H1 (cell line): ENCODE results near the gene GOLGA2. TPM values are rescaled to one million over a fixed set of nuclear protein-coding genes. Genes with fewer than 3 reads are reported as not detected.

Source experiments
- CTCF ChIA-PET: fragments of 300-600 bp; sonication (Branson Sonifier 250); formaldehyde crosslinking; loops from one replicate; lab custom pipeline; 2021; ENCODE audit not compliant: partially characterized antibody; lab: Charles Lee
- POLR2A ChIA-PET: fragments of 300-600 bp; sonication (Branson Sonifier 250); formaldehyde crosslinking; loops from one replicate; lab custom pipeline; 2021; ENCODE audit warnings: inconsistent platforms; ENCODE audit not compliant: partially characterized antibody; lab: Charles Lee
- DNase-seq, 2 experiments: peaks; one replicate each; pipeline versions ENCODE4 v3.0.0 to v3.0.0-alpha.2; 2010 to 2022; ENCODE audit warnings: low spot score in 2 of 2, low read depth in 1 of 2, mixed read lengths in 1 of 2
- FAIRE-seq: peaks from 2 replicates; lab custom pipeline; 2011; peaks lifted over from hg19 to GRCh38; lab: Jason Lieb, UNC
- H2AFZ ChIP-seq: 2 replicates; pipeline ENCODE4 v1.8.1; 2012; ENCODE audit warnings: low read length, inconsistent platforms
- H2AK5ac ChIP-seq: 2 replicates; pipeline ENCODE4 v1.6.1; 2013; ENCODE audit warnings: low read depth, low read length
- H2BK120ac ChIP-seq: replicated peaks from 2 replicates; pipeline ENCODE3; 2013; ENCODE audit warnings: low read depth, low read length, inconsistent platforms
- H2BK12ac ChIP-seq: 2 replicates; pipeline ENCODE4 v1.6.1; 2013; ENCODE audit warnings: low read depth, low read length
- H2BK15ac ChIP-seq: 2 replicates; pipeline ENCODE4 v1.6.1; 2013; ENCODE audit warnings: low read length
- H2BK20ac ChIP-seq: 2 replicates; pipeline ENCODE4 v1.6.1; 2013; ENCODE audit warnings: low read length
- H2BK5ac ChIP-seq: 2 replicates; pipeline ENCODE4 v1.6.1; 2013; ENCODE audit warnings: low read depth, low read length
- H3K14ac ChIP-seq: 2 replicates; pipeline ENCODE4 v1.6.1; 2013; ENCODE audit warnings: inconsistent platforms; ENCODE audit not compliant: insufficient read length
- H3K18ac ChIP-seq: 2 replicates; pipeline ENCODE4 v1.6.1; 2013; ENCODE audit warnings: low read length; ENCODE audit errors: extremely low read depth
- H3K23ac ChIP-seq: 2 replicates; pipeline ENCODE4 v1.6.1; 2013; ENCODE audit warnings: inconsistent platforms; ENCODE audit not compliant: insufficient read length
- H3K23me2 ChIP-seq: 2 replicates; pipeline ENCODE4 v1.6.1; 2013; ENCODE audit warnings: low read depth, low read length
- H3K27ac ChIP-seq: 2 replicates; pipeline ENCODE4 v1.6.1; 2011; ENCODE audit warnings: low read depth, low read length, inconsistent platforms
- H3K27me3 ChIP-seq, 4 experiments: replicated peaks in 1 of 4; 1 replicate in 1 of 4; 2 replicates in 3 of 4; pipeline versions ENCODE4 v1.6.1 to v1.8.1; 2011 to 2013; ENCODE audit warnings: low read length in 3 of 4, mild to moderate bottlenecking in 3 of 4, inconsistent platforms in 2 of 4, mixed read lengths in 2 of 4, moderate library complexity in 1 of 4; ENCODE audit not compliant: control insufficient read depth in 3 of 4, insufficient read depth in 3 of 4; ENCODE audit errors: extremely low read depth in 1 of 4
- H3K36me3 ChIP-seq, 4 experiments: 2 replicates each; pipeline versions ENCODE4 v1.6.1 to v1.8.1; 2011 to 2013; ENCODE audit warnings: mild to moderate bottlenecking in 4 of 4, low read length in 3 of 4, moderate library complexity in 2 of 4, control low read depth in 1 of 4, inconsistent platforms in 1 of 4; ENCODE audit not compliant: insufficient read depth in 4 of 4, control insufficient read depth in 2 of 4
- H3K4ac ChIP-seq: replicated peaks from 2 replicates; pipeline ENCODE3; 2013; ENCODE audit warnings: low read length, low read depth, mixed read lengths, inconsistent platforms; ENCODE audit not compliant: insufficient read length
- H3K4me1 ChIP-seq, 4 experiments: replicated peaks in 1 of 4; 1 replicate in 1 of 4; 2 replicates in 3 of 4; pipeline versions ENCODE4 v1.6.1 to v1.8.1; 2011 to 2013; ENCODE audit warnings: low read length in 3 of 4, inconsistent platforms in 2 of 4, mixed read lengths in 1 of 4; ENCODE audit not compliant: insufficient read depth in 4 of 4, control insufficient read depth in 3 of 4
- H3K4me2 ChIP-seq, 2 experiments: 2 replicates each; pipeline versions ENCODE4 v1.6.1 to v1.8.1; 2011 to 2013; ENCODE audit warnings: low read depth in 2 of 2, low read length in 2 of 2, control low read depth in 1 of 2, inconsistent platforms in 1 of 2, mild to moderate bottlenecking in 1 of 2; ENCODE audit not compliant: insufficient read depth in 1 of 2
- H3K4me3 ChIP-seq, 4 experiments: fragments of 200-600, 300-600 bp in 1 of 4; sonication (generic), shearing (Covaris generic), sonication (Bioruptor Twin) in 1 of 4; 2 replicates each; pipeline versions ENCODE4 v1.5.1 to v1.8.1; 2011 to 2016; ENCODE audit warnings: low read length in 4 of 4, low read depth in 3 of 4, control low read depth in 2 of 4, inconsistent platforms in 2 of 4, mild to moderate bottlenecking in 2 of 4, mixed read lengths in 1 of 4, moderate library complexity in 1 of 4; ENCODE audit not compliant: insufficient read depth in 2 of 4; ENCODE audit errors: extremely low read depth in 1 of 4
- H3K56ac ChIP-seq: replicated peaks from 2 replicates; pipeline ENCODE3; 2013; ENCODE audit warnings: low read depth, mild to moderate bottlenecking, mixed read lengths, low read length, inconsistent platforms; ENCODE audit not compliant: insufficient read length
- H3K79me1 ChIP-seq: 2 replicates; pipeline ENCODE4 v1.6.1; 2013; ENCODE audit warnings: low read depth, low read length, control low read depth
- H3K79me2 ChIP-seq, 2 experiments: 2 replicates each; pipeline versions ENCODE4 v1.6.1 to v1.8.1; 2012 to 2013; ENCODE audit warnings: low read length in 2 of 2, mild to moderate bottlenecking in 2 of 2, inconsistent platforms in 1 of 2; ENCODE audit not compliant: insufficient read depth in 2 of 2, control insufficient read depth in 1 of 2
- H3K9ac ChIP-seq, 4 experiments: replicated peaks in 1 of 4; 1 replicate in 1 of 4; 2 replicates in 3 of 4; pipeline versions ENCODE4 v1.6.1 to v1.8.1; 2011 to 2013; ENCODE audit warnings: low read depth in 3 of 4, low read length in 3 of 4, control low read depth in 2 of 4, mild to moderate bottlenecking in 2 of 4, moderate library complexity in 2 of 4, inconsistent platforms in 1 of 4; ENCODE audit errors: extremely low read depth in 1 of 4
- H3K9me3 ChIP-seq, 2 experiments: 2 replicates each; pipeline versions ENCODE4 v1.6.1 to v1.8.1; 2012 to 2013; ENCODE audit warnings: mild to moderate bottlenecking in 2 of 2, moderate library complexity in 2 of 2, control low read depth in 1 of 2, inconsistent platforms in 1 of 2, low read depth in 1 of 2, low read length in 1 of 2, mixed read lengths in 1 of 2; ENCODE audit not compliant: insufficient read depth in 2 of 2
- H4K20me1 ChIP-seq, 2 experiments: replicated peaks in 1 of 2; 2 replicates each; pipeline versions ENCODE3 to v1.8.1; 2011 to 2013; ENCODE audit warnings: inconsistent platforms in 2 of 2, low read length in 2 of 2, mild to moderate bottlenecking in 1 of 2; ENCODE audit not compliant: insufficient read depth in 2 of 2, control insufficient read depth in 1 of 2
- H4K5ac ChIP-seq: 2 replicates; pipeline ENCODE4 v1.6.1; 2013; ENCODE audit warnings: low read length, low read depth, mixed read lengths, inconsistent platforms; ENCODE audit not compliant: insufficient read length
- H4K8ac ChIP-seq: 2 replicates; pipeline ENCODE4 v1.8.0; 2013; ENCODE audit warnings: mild to moderate bottlenecking, moderate library complexity, low read length, inconsistent platforms; ENCODE audit not compliant: insufficient read depth; ENCODE audit errors: extremely low read depth
- H4K91ac ChIP-seq: replicated peaks from 2 replicates; pipeline ENCODE3; 2013; ENCODE audit warnings: low read length, mixed read lengths, inconsistent platforms; ENCODE audit not compliant: insufficient read length
- ASH2L ChIP-seq: fragments of 200-600, 300-600 bp; sonication (generic); IDR thresholded peaks from one replicate; pipeline ENCODE4 v1.7.1; 2017; ENCODE audit warnings: low read length
- CEBPB ChIP-seq: IDR thresholded peaks from 2 replicates; pipeline ENCODE4 v1.6.1; 2012; ENCODE audit warnings: low read depth, low read length
- CHD2 ChIP-seq: IDR thresholded peaks from 2 replicates; pipeline ENCODE4 v1.6.1; 2012; ENCODE audit warnings: low read length, improper control_type of control experiment
- FOSL1 ChIP-seq: IDR thresholded peaks from 2 replicates; pipeline ENCODE4 v1.6.1; 2011; ENCODE audit warnings: mild to moderate bottlenecking, low read depth, low read length, moderate library complexity; ENCODE audit not compliant: insufficient read depth
- RBBP5 ChIP-seq: IDR thresholded peaks from 2 replicates; pipeline ENCODE4 v1.7.1; 2012; ENCODE audit warnings: low read depth, mild to moderate bottlenecking, inconsistent platforms, low read length, moderate library complexity, borderline replicate concordance
- SIRT6 ChIP-seq: IDR thresholded peaks from one replicate; pipeline ENCODE4 v1.7.1; 2012; ENCODE audit warnings: low read length, inconsistent platforms
- SIX5 ChIP-seq: IDR thresholded peaks from 2 replicates; pipeline ENCODE4 v1.6.1; 2011; ENCODE audit warnings: mild to moderate bottlenecking, low read depth, low read length
- SRF ChIP-seq: IDR thresholded peaks from 2 replicates; pipeline ENCODE4 v1.6.1; 2011; ENCODE audit warnings: mild to moderate bottlenecking, low read depth, low read length, moderate library complexity
- WGBS, 2 experiments: shearing (Covaris generic) in 1 of 2; methylation state at CpG; one replicate each; pipeline versions ENCODE4 v1.1.6 to v1.1.7; 2013 to 2015; ENCODE audit warnings: low lambda C conversion rate in 2 of 2, mixed read lengths in 2 of 2, inconsistent platforms in 1 of 2, low coverage in 1 of 2, missing lambda C conversion rate in 1 of 2; ENCODE audit not compliant: insufficient replicate concordance in 2 of 2, insufficient coverage in 1 of 2, insufficient read length in 1 of 2; ENCODE audit errors: extremely low coverage in 1 of 2, missing lambda C conversion rate in 1 of 2; 5-methylcytosine and 5-hydroxymethylcytosine counted together
- polyA plus RNA-seq, 7 experiments: library from polyadenylated mRNA; depleted of rRNA in 3 of 7; stranded (reverse) in 5 of 7; unstranded in 2 of 7; fragments of >200 nt in 5 of 7; fragments of 200-250 nt in 2 of 7; gene quantifications; 1 replicate in 5 of 7; 2 replicates in 1 of 7; 4 replicates in 1 of 7; pipeline versions ENCODE4 v1.2.1 to v1.2.3, GENCODE V29; 2011 to 2013; ENCODE audit warnings: missing spikeins in 2 of 7, mixed read lengths in 2 of 7
- total RNA-seq: library from RNA; stranded (reverse); fragmentation: NEBNext Ultra II Directional; extraction: Animal tissue kit (Norgen Biotek cat#: 25700); gene quantifications from 2 replicates; pipeline ENCODE4 v1.2.1, GENCODE V29; 2021

Gene GOLGA2
- total and polyA plus RNA-seq, 2 of the 8 experiments (the other 6 are each of a cell fraction or from before 2014, with no cell fraction given) = 13.1 to 43.6 TPM

- H3K27me3 ChIP-seq = peaks cover 0 to 3% (median 0%) of the 10 kb centered on the region in 4 experiments; a peak in 1 of 7 replicates
- H3K18ac ChIP-seq = no peak overlapping the region
- H2AK5ac ChIP-seq = no peak overlapping the region
- DNase-seq (no peak), FAIRE-seq (no peak)
- no peaks in the 10 kb centered on the region for H3K23me2 ChIP-seq
- no peak overlapping the region for H4K5ac ChIP-seq
- TF ChIP-seq SIX5 (no peak), CEBPB (no peak), SRF (no peak), RBBP5 (no peak), CHD2 (no peak), ASH2L (no peak), SIRT6 (no peak), FOSL1 (no peak)
- H2AFZ ChIP-seq = no peak overlapping the region
- H3K79me2 ChIP-seq = no peaks in the 10 kb centered on the region
- no peak overlapping the region for H2BK15ac ChIP-seq
- H2BK12ac ChIP-seq = no peak overlapping the region
- H3K36me3 ChIP-seq = peaks cover 3 to 34% (median 10%) of the 10 kb centered on the region in 4 experiments; a peak in 6 of 8 replicates
- H2BK120ac ChIP-seq = no peak overlapping the region
- CTCF ChIA-PET = no interaction called here
- no peaks in the 10 kb centered on the region for H3K79me1 ChIP-seq
- no peak overlapping the region for H3K9ac ChIP-seq
- 96% methylated on average over 10 of the region's 10 CpGs; no CpG with 5 or more reads in 1 of the 2 experiments for WGBS, 2 experiments
- no peak overlapping the region for H4K91ac ChIP-seq
- no peak overlapping the region for H3K27ac ChIP-seq
- H3K56ac ChIP-seq = no peak overlapping the region
- H3K4me3 ChIP-seq = no peak overlapping the region
- H3K14ac ChIP-seq = no peak overlapping the region
- no peaks in the 10 kb centered on the region for H3K9me3 ChIP-seq
- POLR2A ChIA-PET = interaction anchor here (2.2 kb wide), 1 partner anchor 11 kb away, joined by 5 read pairs; no protein-coding TSS in a partner anchor
- H3K23ac ChIP-seq = no peak overlapping the region
- H3K4me1 ChIP-seq = no peaks in the 10 kb centered on the region
- no peak overlapping the region for H3K4ac ChIP-seq
- H2BK20ac ChIP-seq = no peak overlapping the region
- no peak overlapping the region for H4K8ac ChIP-seq
- H2BK5ac ChIP-seq = no peak overlapping the region
- H3K4me2 ChIP-seq = no peak overlapping the region
- peaks cover 0 to 5% of the 10 kb centered on the region in 2 experiments for H4K20me1 ChIP-seq
Observed at GRCh38 chr9:128265348-128265847, 10.4 kb downstream of the GOLGA2 start.
